Measurements from ENCODE around the gene CLRN3.

Gene CLRN3

DNA sequence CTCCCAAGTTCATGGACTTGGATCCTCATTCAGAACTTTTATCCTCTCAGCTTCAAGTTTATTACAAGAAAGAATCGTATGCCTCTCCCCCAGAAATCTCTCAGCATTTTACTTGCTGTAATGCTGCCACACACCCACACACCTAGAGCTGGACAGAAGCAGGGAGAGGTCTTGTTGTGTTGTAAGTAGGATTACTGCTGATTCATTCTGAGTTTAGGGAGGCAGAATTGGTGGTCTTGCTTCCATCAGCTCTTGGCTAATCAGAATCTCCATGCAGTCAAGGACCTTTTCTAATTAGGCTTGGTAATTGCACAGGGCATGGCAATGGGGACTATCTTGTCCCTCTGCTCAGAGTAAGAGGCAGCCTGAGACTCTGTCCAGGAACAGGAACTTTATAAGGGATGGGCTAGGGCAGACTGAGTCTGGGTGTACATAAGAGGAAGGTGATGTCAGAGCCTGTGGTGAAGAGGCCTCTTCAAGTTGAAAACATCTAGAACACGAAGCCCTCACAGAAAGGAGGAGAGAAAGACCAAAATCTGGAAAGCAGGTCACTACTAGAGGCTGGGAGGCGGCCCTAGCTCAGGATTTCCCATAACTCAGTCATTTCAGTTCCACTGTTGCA is 7.1 kb upstream of the CLRN3 start:
- DNase-seq, result no peak

DNA sequence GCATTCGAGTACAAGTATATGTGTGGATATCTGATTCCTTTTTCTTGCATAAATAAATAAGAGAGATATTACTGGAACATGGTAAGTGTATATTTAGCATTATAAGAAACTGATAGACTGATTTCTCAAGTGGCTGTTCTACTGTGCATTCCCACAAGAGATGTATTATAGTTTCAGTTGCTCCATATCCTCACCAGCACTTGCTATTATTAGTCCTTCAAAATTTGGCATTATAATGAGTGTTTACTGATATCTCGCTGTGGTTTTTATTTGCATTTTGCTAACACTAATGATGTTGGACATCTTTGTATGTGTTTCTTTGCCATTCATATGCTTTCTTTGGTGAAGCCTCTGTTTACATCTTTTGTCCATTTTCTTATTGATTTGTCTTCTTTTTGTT is 4.4 kb upstream of the CLRN3 start:
- DNase-seq, result no peak

DNA sequence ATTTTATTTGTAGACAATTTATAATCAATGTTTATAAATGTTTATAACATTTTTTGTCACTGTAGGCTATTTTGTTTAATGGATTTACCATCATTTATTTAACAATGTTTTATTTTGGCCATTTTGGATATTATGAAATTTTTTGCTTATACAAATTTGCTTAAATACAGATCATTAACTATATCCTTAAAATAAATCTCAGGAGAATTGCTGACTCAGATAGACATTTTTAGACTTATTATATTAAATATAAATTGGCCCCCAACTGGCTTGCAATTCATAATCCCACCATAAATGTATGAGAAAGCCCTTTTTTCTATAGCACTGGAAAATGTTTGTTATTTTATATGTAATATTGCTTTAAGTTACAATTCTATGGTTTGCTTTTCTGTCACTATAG is 3.8 kb upstream of the CLRN3 start:
- no peak for DNase-seq

DNA sequence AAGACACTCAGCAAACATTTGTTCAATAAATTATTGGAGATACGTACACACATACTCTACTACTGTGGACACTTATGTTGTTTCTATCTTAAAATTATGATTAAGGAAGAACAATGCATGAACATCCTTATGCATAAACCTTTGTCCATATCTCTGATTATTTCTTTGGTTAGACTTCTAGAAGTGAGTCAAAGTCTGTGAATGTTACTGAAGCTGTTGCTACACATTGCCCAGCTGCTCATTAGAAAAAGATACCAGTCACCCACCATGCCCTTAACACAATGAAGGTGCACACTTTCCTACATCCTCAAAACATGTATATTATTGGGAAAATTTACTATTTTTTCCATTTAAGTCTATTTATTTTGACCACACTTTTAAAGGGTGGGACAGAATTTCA is 1.4 kb upstream of the CLRN3 start:
- no peak for DNase-seq

DNA sequence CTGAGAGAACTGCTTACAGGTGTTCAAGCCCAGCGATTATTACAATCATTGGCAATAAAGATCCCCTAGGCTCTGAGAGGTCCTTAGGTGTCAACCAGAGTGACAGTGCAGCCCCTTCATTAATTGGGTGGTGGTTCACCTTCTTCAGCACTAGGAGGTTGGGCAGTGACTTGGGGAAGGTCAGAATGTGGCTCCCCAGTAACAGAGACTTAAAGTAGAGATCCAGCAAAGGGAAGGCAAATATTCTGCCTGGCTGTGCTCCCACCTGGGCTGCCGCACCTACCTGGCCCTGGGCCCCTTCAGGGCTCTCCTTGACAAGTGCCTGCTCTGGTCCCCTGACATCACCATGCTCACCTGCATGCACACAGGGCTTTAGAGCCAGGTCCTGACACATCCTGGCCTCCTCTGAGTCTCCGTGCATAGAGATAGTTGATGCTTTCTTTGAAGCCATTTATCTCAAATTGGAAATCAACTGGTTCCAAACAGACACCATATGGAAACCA is 1.9 kb downstream of the CLRN3 start:
- DNase-seq, result no peak

DNA sequence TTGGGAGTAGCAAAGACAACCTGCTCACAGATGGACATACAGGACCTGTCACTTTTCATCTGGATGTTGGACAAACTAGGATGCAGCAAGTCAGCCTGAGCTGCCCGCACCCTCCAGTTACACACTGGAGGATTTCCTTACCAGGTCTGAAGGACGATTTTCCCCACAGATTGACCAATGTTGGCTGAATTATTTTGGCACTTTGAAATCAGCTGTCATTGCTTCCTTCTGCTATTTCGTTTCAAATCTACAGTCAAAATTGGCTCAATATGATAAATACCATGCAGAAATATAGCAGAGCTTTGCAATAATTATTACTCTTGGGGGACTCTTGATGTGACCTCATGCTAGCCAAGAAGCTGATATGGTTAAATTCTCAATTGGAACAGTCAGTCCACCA is 2.5 kb downstream of the CLRN3 start:
- DNase-seq, result no peak

DNA sequence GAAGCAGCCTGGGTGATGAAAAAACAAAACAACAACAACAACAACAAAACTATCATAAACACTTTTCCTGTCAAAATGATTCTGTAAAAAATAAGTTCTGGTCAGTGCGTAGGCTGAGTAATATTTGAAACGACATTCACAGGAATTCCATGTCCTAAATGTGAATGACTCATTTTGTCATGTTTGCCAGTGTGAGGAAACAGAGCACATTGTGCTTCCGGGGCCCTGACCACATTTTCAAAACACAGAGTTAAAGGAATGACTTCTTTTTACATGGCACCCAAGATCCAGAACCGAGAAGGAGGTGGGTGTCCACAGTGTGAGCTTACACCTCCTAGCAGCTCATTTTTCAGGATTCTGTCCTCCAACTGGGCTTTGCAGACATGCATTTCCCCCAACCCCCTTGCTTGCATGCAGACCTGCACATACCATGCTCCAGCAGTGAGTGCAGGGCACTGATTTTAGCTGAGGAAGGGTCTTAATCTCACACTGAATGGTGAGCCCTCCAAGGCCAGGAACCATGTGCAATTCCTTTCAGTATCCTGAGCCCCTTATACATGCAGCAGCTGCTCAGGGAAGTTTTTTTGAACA is 3.0 kb downstream of the CLRN3 start:
- DNase-seq, result no peak

DNA sequence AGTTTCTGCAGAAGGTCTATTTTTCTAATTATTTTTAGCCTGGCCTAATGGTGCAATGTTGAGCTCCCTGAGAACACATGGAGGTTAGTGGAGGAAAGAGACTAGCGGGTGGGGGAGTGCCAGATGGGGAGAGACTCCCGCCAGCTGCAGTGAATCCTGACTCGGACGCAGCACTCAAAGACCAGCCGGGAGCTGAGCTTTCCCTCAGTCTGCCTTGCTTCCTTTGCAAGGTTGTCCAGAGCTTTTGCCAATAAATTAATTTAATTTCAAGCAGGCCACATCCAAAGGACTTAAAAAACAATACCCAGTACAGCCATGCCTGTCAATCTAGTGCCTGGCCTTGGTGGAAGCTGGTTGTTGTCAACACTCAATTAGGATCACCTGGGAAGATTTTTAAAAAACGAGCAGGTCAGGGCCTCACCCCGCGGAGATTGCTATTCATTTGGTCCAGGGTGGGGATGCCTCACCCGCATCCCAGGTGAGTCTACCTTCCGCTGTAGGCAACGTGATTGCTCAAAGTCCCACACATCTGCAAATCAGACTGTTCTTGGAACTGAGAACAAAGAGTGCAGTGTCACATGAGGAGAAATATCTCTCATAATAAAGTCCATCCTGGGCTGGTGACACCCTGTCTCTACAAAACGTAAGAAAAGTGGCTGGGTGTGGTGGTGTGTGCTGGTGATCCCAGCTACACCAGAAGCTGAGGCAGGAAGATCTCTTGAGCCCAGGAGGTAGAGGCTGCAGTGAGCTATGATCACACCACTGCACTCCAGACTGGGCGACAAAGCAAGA is 4.0 kb downstream of the CLRN3 start:
- DNase-seq, result no peak

DNA sequence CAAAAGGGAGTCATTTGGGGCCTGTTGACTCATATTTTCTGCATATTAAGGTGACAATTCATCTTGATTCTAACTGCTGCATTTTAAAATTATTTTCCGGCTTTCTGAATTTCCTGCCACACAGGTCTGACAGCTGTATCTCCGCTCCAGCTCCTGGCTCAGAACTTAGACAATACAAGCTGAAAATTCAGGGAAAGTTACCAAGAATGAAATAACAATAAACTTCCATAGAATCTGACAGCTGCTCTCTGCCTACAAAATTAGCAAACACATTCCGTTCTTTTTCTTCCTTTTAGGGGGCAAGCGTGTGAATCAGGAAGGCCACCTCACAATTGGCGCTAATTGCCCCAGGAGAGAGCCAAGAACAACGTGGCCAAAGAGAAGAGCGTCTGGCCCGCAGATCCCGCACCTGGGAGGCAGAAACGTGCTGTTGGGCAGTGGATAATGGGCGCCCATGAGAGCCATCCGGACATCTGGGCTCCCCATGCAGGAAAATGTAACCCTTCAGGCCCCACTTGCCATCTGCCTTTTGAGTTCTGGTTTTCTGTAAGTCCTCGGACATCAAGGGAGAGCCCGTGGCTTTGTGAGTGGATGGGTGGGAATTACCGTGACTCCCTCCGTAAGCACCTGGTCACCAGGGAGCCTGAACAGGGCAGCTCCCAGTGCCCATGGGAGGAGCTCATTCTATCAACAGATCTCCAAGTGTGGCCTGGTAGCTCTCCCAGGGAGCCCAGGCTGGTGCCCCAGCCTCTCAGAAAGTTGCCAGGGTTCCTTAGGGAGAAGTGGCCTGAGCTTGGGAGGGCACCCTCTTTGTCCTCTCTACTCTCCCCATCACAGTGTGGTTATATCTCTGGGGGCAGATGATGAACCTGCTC is 5.0 kb downstream of the CLRN3 start:
- no peak for DNase-seq

DNA sequence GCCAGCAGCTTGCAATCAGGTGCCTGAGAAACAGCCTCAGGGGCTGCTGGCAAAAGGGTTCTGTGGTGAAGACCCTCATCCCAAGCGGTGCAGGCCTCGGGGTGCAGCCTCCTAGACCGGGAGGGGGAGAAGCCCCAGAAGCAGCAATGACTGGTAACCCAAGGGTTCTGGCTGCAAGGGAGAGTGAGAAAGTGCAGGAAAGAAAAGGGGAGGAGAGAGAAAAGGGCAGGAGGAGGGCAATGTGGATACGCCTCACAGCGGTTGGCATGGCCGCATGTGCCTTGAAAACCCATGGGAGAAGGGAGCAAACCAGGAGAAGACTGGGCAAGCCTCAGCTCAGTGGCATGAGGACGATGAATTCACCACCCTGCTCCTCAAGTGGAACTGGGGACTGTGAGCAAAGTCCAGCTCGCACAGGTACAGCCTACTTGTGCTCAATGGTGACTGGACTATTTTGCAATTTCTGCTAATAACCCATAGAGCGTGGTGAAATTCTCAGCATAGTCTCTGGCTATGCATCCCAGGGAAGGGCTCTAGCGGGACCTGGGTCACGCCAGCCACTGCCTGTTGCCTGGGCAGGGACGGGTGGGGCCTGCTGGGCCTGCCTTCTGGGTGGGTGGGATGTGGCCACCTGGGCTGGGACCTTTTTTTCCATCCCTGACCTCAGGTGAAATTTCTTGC is 6.2 kb downstream of the CLRN3 start:
- no peak for DNase-seq

DNA sequence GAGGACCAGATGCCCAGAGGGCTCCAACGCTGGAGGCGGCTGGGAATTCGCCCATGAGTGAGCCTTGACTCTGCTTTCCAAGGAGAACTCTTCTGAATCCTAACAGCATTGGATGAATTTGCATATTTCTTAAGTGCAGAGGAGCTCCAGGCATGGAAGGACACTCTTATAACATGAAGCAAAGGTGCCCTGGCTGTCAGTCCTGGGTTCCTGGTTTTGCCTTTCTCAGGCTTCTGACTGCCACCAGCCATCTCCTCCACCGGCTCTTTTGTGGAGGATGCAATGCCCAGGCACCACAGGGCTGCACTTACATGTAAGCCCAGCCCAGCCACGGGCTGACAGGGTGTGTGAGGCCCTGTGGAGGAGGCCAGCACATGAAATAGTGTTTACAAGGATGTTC is 8.2 kb downstream of the CLRN3 start:
- DNase-seq, result no peak

DNA sequence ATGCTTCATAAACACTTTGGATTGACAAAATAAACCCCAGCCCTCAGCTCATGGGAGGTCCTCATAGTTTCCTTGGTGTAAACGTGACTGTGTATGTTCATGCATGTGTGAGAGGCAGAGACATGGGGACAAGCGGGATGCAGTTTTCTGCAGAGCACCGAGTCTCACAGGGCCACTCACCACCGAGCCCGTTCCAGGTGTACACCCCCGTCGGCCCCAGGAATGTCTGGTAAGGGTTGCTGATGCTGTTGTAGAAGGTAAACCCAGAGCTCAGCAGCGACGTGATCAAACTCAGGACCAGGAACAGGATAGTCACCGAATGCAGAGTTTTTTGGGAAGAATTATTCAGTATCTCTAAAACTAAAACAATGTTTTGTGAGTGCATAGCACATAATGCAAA is 9.2 kb downstream of the CLRN3 start:
- DNase-seq, result no peak

DNA sequence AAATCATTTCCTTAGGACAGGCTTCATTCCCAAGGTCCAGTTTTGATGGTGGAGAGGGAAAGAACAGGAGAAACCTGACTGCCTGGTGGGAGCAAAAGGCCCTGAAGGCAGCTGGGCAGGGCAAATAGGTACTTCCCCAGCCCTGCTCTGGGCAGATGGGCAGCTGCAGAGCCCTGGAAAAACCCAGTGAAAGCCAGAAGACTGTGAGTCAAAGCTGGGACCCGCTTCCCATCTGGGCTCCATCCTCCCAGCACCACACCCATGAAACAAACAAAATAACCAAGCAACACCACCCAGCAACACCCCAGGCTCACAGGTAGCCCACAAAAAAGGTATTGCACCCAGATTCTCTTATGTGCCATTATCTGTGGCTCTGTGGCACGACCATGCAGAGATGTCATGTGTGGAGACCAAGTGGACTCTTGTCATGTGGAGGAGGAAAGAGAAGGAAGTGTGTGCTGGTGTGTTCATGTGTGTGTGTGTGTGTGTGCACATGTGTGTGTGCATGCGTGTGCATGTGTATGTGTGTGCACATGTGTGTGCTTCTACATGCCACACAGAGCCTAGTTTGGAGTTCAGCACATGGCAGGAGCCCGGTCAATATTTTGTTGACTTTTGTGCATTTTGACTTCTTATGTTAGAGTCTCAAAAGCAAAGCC is 9.8 kb downstream of the CLRN3 start:
- DNase-seq, result no peak

DNA sequence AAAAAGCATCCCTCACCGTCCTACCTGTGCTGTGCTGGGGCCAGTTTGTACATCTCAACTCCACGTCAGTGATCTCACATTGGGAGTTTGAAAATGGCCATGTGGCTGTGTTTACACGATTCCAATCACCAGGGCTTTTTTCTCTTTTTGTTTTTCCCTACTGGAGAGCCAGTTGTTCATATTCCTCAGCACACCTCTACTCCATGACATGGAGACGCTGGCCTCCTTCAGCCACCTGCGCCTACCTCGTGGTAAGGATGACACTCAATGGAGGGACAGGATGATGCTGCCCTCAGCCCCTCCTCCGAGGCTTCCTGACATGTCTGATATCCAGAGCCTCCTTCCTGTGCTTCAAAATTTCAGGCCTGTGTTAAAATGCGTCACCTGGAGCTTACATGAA is 10.3 kb downstream of the CLRN3 start:
- no peak for DNase-seq

DNA sequence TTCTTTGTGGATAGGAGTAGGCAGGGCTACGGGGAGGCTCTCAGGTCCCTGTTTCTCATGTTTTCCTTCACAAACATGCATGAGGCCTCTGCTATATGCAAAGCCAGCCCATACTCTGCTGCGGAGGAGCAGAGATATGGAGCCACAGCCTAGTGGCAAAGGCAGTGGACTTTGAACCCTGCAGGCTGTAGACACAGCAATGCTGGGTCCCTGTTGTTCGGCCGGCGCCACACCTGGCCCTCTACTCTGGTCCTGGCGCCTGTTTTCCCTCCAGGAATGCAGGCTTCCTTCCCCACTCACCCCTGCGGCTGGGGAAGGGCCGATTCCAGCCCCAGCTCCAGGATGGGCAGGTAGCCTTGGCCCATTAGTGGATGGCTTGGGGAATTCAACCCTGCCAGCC is 11.5 kb downstream of the CLRN3 start:
- DNase-seq, result no peak

DNA sequence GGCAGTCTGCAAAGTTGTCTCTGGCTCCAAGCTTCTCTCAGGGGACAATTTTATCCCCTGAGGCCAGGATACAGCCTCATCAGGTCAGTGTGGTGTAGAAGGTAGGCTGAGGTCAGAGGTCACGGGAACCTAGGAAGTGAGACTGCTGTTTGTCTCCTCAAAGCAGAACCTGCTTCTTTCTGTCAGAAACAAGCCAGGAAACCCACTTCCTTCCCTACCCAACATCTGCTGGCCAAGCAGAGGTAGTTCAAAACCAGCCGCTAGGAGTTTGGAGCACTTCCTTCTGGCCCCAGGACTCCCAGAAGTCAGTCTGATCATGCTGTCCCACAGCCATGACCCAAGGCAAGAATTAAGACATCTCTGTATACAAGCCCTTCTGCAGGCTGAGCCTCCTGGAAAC is 12.2 kb downstream of the CLRN3 start:
- no peak for DNase-seq

DNA sequence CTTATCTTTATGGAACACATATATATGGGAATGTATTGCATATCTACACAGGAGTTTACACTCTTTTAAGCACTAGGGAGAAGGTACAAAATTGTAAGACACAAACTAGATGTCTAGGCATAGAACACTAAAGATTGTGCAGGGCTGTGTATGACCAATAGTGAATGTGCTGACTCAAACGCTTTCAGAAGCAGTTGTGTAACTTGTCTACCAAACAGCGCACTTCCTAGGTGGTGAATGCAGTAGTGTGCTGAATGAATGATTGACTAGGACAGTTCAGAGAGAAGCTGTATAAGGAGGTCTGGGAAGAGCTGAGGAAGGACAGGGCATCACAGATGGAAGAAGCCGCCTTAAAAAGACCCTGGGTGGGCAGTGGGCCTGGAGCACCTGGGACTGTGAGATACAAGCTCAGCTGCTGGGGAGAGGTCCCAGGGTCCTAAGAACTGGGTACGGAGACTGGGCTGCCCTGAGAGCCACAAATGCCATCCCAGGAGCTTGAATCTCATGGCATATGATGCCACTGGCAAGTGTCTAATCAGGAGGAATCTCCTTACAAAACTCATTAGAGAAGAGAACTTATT is 14.2 kb downstream of the CLRN3 start:
- no peak for DNase-seq

DNA sequence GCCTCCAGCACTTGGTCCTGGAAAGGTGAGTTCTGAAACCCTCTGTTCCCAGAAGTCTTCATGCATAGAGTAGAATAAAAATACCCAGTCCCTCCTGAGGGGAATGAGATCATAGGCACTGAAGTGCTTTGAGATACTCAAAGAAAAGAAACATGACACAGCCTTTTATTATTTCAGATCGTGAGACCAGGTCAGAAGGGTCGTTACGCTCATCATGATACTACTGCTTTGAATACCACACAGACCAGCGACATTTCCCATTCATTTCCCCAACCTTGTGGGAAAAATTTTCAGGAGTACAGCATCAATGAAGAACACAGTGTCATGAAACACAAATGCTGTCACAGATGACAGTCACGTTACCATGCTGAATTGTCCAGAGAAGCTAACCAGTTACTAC is 15.0 kb downstream of the CLRN3 start:
- DNase-seq, result no peak

DNA sequence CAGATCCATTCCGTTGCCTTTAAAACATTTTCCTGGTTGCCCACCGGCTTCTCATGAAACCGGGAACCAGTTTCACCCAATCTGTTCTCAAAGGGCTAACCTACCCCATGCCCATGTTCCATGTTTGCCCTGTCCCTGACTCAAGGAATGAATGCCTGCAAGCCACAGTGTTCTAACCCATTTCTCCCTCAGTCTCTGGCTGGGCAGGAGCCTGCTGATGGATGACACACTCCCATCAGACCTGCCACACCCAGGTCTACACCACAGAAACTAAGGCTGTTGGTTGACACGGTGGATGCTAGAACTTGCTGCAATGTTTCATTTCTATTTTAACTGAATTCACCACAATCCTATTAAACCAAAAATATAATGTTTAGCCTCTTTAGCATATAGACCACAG is 15.6 kb downstream of the CLRN3 start:
- DNase-seq, result no peak

DNA sequence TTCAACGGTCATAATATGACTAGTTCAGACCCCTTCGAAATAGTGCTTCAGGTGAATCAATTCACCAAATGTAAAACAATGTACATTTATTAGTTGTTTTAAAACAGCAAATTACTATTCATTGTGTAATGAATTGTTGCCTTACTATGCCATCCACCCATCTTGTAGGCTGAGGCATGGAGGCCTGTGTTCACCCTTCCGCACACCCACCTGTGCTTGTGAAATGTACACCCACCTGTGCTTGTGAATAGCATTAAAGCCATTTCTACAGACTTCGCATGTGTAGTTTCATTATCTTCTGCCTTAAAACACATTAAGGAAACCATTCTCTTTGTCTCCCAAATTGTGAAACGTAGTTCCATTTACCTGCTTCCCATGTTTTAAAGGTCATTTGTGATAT is 16.8 kb downstream of the CLRN3 start:
- DNase-seq, result no peak

DNA sequence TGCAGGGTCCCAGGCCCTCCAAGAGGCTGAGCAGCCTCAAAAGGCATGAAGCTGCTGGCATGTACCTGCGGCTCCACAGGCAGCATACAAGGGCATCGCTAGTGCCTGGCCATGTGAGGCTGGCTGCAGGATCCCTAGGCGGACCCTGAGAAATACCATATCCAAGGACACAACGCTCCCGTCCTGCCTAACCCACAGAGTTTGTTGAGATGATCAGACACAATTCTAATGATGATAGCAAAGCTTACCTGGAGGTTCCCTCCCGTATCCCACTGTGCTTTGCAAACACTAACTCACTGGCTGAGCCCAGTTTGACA is 17.3 kb downstream of the CLRN3 start:
- no peak for DNase-seq

Measured in activated gamma-delta T cell (primary cell).